GM13976 (cell line): ENCODE data around the gene AEN.

Experiments used
- DNase-seq: peaks from one replicate; pipeline ENCODE4 v3.0.0; 2012; ENCODE audit warnings: low spot score
- CTCF ChIP-seq: IDR thresholded peaks from 2 replicates; pipeline ENCODE4 v1.5.1; 2012; ENCODE audit warnings: borderline replicate concordance, mild to moderate bottlenecking; ENCODE audit not compliant: insufficient read depth; ENCODE audit errors: extremely low read depth, missing control alignments, control extremely low read depth
- in situ Hi-C: fragments of 300-500 bp; cut with MboI; formaldehyde crosslinking; loops from one replicate; pipeline ENCODE4 v1.12.0; 2022; ENCODE audit warnings: low sequenced_read_pairs, mixed read lengths, inconsistent platforms; ENCODE audit not compliant: unreplicated experiment

The AEN gene

GRCh38 chr15:88620995-88621772, at the start of gene AEN:
Gene AEN, plus strand, starts transcription at chr15:88621340. Its CDS starts 4,870 bp downstream, at chr15:88626210.
- peak; percentile 97 for DNase-seq
- TF ChIP-seq CTCF = no peak
- in situ Hi-C loops = loop anchor here (10.0 kb wide), 1 partner anchor 146 kb away; no protein-coding TSS in a partner anchor

- in situ Hi-C loops = no loop called here
- TF ChIP-seq CTCF = no peak
- no peak for DNase-seq
Measured at GRCh38 chr15:88571852-88572259, 49.3 kb upstream of the AEN start.

GRCh38 chr15:88574077-88574476, 47.1 kb upstream of the AEN start:
- in situ Hi-C loops = no loop called here
- TF ChIP-seq CTCF = no peak
- DNase-seq = no peak

- in situ Hi-C loops = no loop called here
- no peak for DNase-seq
- no peak for TF ChIP-seq CTCF
Measured at GRCh38 chr15:88574655-88575054, 46.5 kb upstream of the AEN start.

GRCh38 chr15:88579322-88579721, 41.8 kb upstream of the AEN start:
- in situ Hi-C loops = no loop called here
- DNase-seq = no peak
- no peak for TF ChIP-seq CTCF

- no peak for DNase-seq
- in situ Hi-C loops = no loop called here
- no peak for TF ChIP-seq CTCF
Measured at GRCh38 chr15:88580532-88580931, 40.6 kb upstream of the AEN start.
